OCI-LY3 (cell line): ENCODE results near the gene CDK7.

ENCODE experiments used
- CTCF ChIP-seq: fragments of 200-600, 300-600 bp; sonication (generic); IDR thresholded peaks from 2 replicates; pipeline ENCODE4 v1.5.1; 2014; ENCODE audit warnings: antibody characterized with exemption, low read length, low read depth
- EZH2phosphoT487 ChIP-seq: fragments of 200-600 bp; shearing (Covaris generic); IDR thresholded peaks from 2 replicates; pipeline ENCODE4 v1.6.1; 2018; ENCODE audit warnings: antibody characterized with exemption, mixed run types, low read depth

GRCh38 chr5:69238760-69239251, 4.1 kb downstream of the CDK7 start:
- no peak for TF ChIP-seq CTCF
- TF ChIP-seq EZH2phosphoT487, result no peak
